Measurements from ENCODE around the gene PPM1D.
"Not testable (repeated sequence)": the region's sequence is repeated elsewhere in the genome, so short reads cannot be mapped to it uniquely, and the experiment has no call there.

PPM1D gene

GRCh38 chr17:60664022-60664421 is 64.0 kb downstream of the PPM1D start:
- FAIRE-seq (no peak), DNase-seq (ENCODE audit: low spot score) (no peak)

- FAIRE-seq = no peak
Observed at GRCh38 chr17:60665602-60666001, 65.6 kb downstream of the PPM1D start.

GRCh38 chr17:60668741-60669140 is 68.7 kb downstream of the PPM1D start:
- DNase-seq (ENCODE audit: low spot score); FAIRE-seq: not testable (repeated sequence)

More at GRCh38 chr17:60665602-60666001, 65.6 kb downstream of the PPM1D start:
- no peak for DNase-seq (ENCODE audit: low spot score)

GRCh38 chr17:60671482-60671881 is 71.5 kb downstream of the PPM1D start:
- DNase-seq (ENCODE audit: low spot score) = no peak
- no peak for FAIRE-seq

- FAIRE-seq; DNase-seq (ENCODE audit: low spot score): not testable (repeated sequence)
Observed at GRCh38 chr17:60674637-60675036, 74.6 kb downstream of the PPM1D start.

GRCh38 chr17:60675997-60676396 is 76.0 kb downstream of the PPM1D start:
- DNase-seq (ENCODE audit: low spot score) (no peak), FAIRE-seq (no peak)

GRCh38 chr17:60676758-60677307 is 76.8 kb downstream of the PPM1D start:
- no peak for DNase-seq (ENCODE audit: low spot score)
- FAIRE-seq = no peak

- FAIRE-seq (peak; percentile 85), DNase-seq (ENCODE audit: low spot score) (peak; percentile 94)
Observed at GRCh38 chr17:60677308-60678117, 77.5 kb downstream of the PPM1D start, which contains the start of gene BCAS3. Gene BCAS3 (plus strand): TSS chr17:60677851.

GRCh38 chr17:60678118-60678444 is 78.1 kb downstream of the PPM1D start:
- DNase-seq (ENCODE audit: low spot score) = no peak
- no peak for FAIRE-seq

GRCh38 chr17:60679287-60679686 is 79.3 kb downstream of the PPM1D start:
- DNase-seq (ENCODE audit: low spot score) = no peak
- FAIRE-seq = no peak

GRCh38 chr17:60680754-60681153 is 80.8 kb downstream of the PPM1D start:
- DNase-seq (ENCODE audit: low spot score) (no peak), FAIRE-seq (no peak)

GRCh38 chr17:60685437-60685836 is 85.4 kb downstream of the PPM1D start:
- DNase-seq (ENCODE audit: low spot score) (no peak), FAIRE-seq (no peak)

- no peak for DNase-seq (ENCODE audit: low spot score)
Observed at GRCh38 chr17:60695960-60696359, 96.0 kb downstream of the PPM1D start.

GRCh38 chr17:60699090-60699489 is 99.1 kb downstream of the PPM1D start:
- DNase-seq (ENCODE audit: low spot score) (no peak), FAIRE-seq (no peak)

More at GRCh38 chr17:60695960-60696359, 96.0 kb downstream of the PPM1D start:
- FAIRE-seq = no peak

GRCh38 chr17:60704170-60704569 is 104.2 kb downstream of the PPM1D start:
- DNase-seq (ENCODE audit: low spot score) (no peak), FAIRE-seq (no peak)

GRCh38 chr17:60712675-60713074 is 112.7 kb downstream of the PPM1D start:
- peak; percentile 94 for FAIRE-seq
- DNase-seq (ENCODE audit: low spot score) = peak; percentile 88

GRCh38 chr17:60713608-60714007 is 113.6 kb downstream of the PPM1D start:
- FAIRE-seq = no peak

More at GRCh38 chr17:60713608-60714007, 113.6 kb downstream of the PPM1D start:
- no peak for DNase-seq (ENCODE audit: low spot score)
